K562 (cell line): ENCODE results near the gene ECT2. TPM values are rescaled to one million over a fixed set of nuclear protein-coding genes. Genes with fewer than 3 reads are reported as not detected.

Source experiments
- ATAC-seq: fragments of 200-7000 bp; cut with Tn5 transposase; 3 replicates; pipeline ENCODE4 v1.9.1; 2020; ENCODE audit warnings: moderate library complexity
- BruUV-seq: library from RNA; stranded (reverse); fragments of 400-500 nt; replicated peaks from 2 replicates; lab custom pipeline; 2021; lab: Mats Ljungman, UMichigan
- CTCF ChIA-PET: fragments of 300-600 bp; formaldehyde crosslinking; extraction: SDS; loops from one replicate; lab custom pipeline; 2021; ENCODE audit warnings: low intra/inter-chr PET ratio; lab: Yijun Ruan, JAX
- POLR2A ChIA-PET: fragments of 300-600, 350-650 bp; sonication (Branson Sonifier 250); formaldehyde crosslinking; extraction: SDS; loops from one replicate; lab custom pipeline; 2021; ENCODE audit warnings: antibody characterized with exemption, inconsistent platforms; lab: Yijun Ruan, JAX
- DNase-seq, 4 experiments: peaks; one replicate each; pipeline versions ENCODE4 v3.0.0 to v3.0.0-alpha.2; 2011 to 2018; ENCODE audit warnings: low spot score in 3 of 4, mixed read lengths in 3 of 4; ENCODE audit errors: extremely low read depth in 1 of 4
- FAIRE-seq: peaks from 2 replicates; lab custom pipeline; 2011; peaks lifted over from hg19 to GRCh38; lab: Jason Lieb, UNC
- H2AFZ ChIP-seq: 2 replicates; pipeline ENCODE4 v1.6.0; 2011; ENCODE audit warnings: low read depth, low read length, control low read depth, inconsistent platforms
- H3K27ac ChIP-seq: fragments of 200-600 bp; 3 replicates; pipeline ENCODE4 v1.8.0; 2011; ENCODE audit warnings: low read depth, mild to moderate bottlenecking, control low read depth, inconsistent platforms, low read length, moderate library complexity, mixed read lengths; ENCODE audit errors: extremely low read depth
- H3K27me3 ChIP-seq, 2 experiments: fragments of 300-600 bp in 1 of 2; 2 replicates in 1 of 2; 3 replicates in 1 of 2; pipeline versions ENCODE4 v1.6.0 to v1.8.0; 2011; ENCODE audit warnings: inconsistent platforms in 2 of 2, low read length in 2 of 2, mild to moderate bottlenecking in 1 of 2, mixed read lengths in 1 of 2, moderate library complexity in 1 of 2; ENCODE audit not compliant: control insufficient read depth in 2 of 2, insufficient read depth in 2 of 2
- H3K36me3 ChIP-seq: fragments of 300-600 bp; 3 replicates; pipeline ENCODE4 v1.8.0; 2011; ENCODE audit warnings: mild to moderate bottlenecking, low read length, inconsistent platforms; ENCODE audit not compliant: control insufficient read depth, insufficient read depth
- H3K4me1 ChIP-seq, 2 experiments: fragments of 200-600 bp in 1 of 2; replicated peaks in 1 of 2; 2 replicates in 1 of 2; 3 replicates in 1 of 2; pipeline versions ENCODE4 v1.5.1 to v1.8.0; 2011; ENCODE audit warnings: inconsistent platforms in 2 of 2, low read length in 2 of 2, mild to moderate bottlenecking in 1 of 2, mixed read lengths in 1 of 2, moderate library complexity in 1 of 2; ENCODE audit not compliant: control insufficient read depth in 2 of 2, insufficient read depth in 2 of 2
- H3K4me2 ChIP-seq: 2 replicates; pipeline ENCODE4 v1.6.1; 2011; ENCODE audit warnings: low read length, control low read depth, inconsistent platforms, mixed read lengths; ENCODE audit not compliant: insufficient read depth
- H3K4me3 ChIP-seq: fragments of 200-600 bp; sonication (generic), shearing (Covaris generic); 2 replicates; pipeline ENCODE4 v1.5.1; 2016; ENCODE audit warnings: control low read depth, inconsistent platforms
- H3K79me2 ChIP-seq: fragments of 200-600 bp; 3 replicates; pipeline ENCODE4 v1.8.0; 2011; ENCODE audit warnings: low read length, inconsistent platforms; ENCODE audit not compliant: control insufficient read depth, insufficient read depth
- H3K9ac ChIP-seq, 2 experiments: 2 replicates each; pipeline versions ENCODE4 v1.6.0 to v1.6.1; 2011; ENCODE audit warnings: low read depth in 2 of 2, low read length in 2 of 2, control low read depth in 1 of 2, inconsistent platforms in 1 of 2, mild to moderate bottlenecking in 1 of 2, mixed read lengths in 1 of 2; ENCODE audit not compliant: insufficient read depth in 1 of 2
- H3K9me1 ChIP-seq: one replicate; pipeline ENCODE4 v1.6.0; 2011; ENCODE audit warnings: inconsistent platforms, mild to moderate bottlenecking, low read length, moderate library complexity; ENCODE audit not compliant: control insufficient read depth, insufficient read depth
- H3K9me3 ChIP-seq: replicated peaks from 2 replicates; pipeline ENCODE4 v1.5.1; 2011; ENCODE audit warnings: low read depth, low read length, inconsistent platforms; ENCODE audit not compliant: control insufficient read depth, insufficient read depth
- H4K20me1 ChIP-seq: replicated peaks from 2 replicates; pipeline ENCODE4 v1.6.1; 2011; ENCODE audit warnings: low read length, inconsistent platforms, mixed read lengths; ENCODE audit not compliant: control insufficient read depth, insufficient read depth
- CUX1 ChIP-seq: fragments of 200-800 bp; sonication (Bioruptor generic); IDR thresholded peaks from 2 replicates; pipeline ENCODE4 v1.6.1; 2016; ENCODE audit warnings: missing genetic modification characterization, missing compliant biosample characterization
- HDAC2 ChIP-seq: fragments of 450-650 bp; IDR thresholded peaks from 2 replicates; pipeline ENCODE4 v1.6.1; 2016; ENCODE audit warnings: mild to moderate bottlenecking
- HLTF ChIP-seq: fragments of 450-650 bp; IDR thresholded peaks from 2 replicates; pipeline ENCODE4 v1.6.1; 2016
- KDM5B ChIP-seq: fragments of 200-600 bp; sonication (generic); IDR thresholded peaks from 2 replicates; pipeline ENCODE4 v1.6.1; 2012; ENCODE audit warnings: low read depth, mild to moderate bottlenecking, moderate library complexity, low read length, control low read depth, inconsistent platforms; ENCODE audit not compliant: insufficient replicate concordance
- MAFG ChIP-seq: fragments of 450-650 bp; conservative IDR thresholded peaks from 2 replicates; pipeline ENCODE4 v1.6.1; 2016; ENCODE audit warnings: missing genetic modification characterization, missing compliant biosample characterization
- NFIX ChIP-seq: fragments of 250-450 bp; sonication (Bioruptor Pico); IDR thresholded peaks from 2 replicates; pipeline ENCODE4 v1.4.0; 2020; ENCODE audit warnings: low read depth, mild to moderate bottlenecking, moderate library complexity
- PHF21A ChIP-seq: fragments of 450-650 bp; IDR thresholded peaks from 2 replicates; pipeline ENCODE4 v1.6.1; 2017; ENCODE audit warnings: low read depth, borderline replicate concordance
- SAFB ChIP-seq: fragments of 200-400 bp; formaldehyde crosslinking; IDR thresholded peaks from 2 replicates; pipeline ENCODE4 v1.6.1; 2017; ENCODE audit warnings: low read depth, low read length, borderline replicate concordance
- SNAPC5 ChIP-seq: fragments of 250-450 bp; sonication (Bioruptor Pico); IDR thresholded peaks from 2 replicates; pipeline ENCODE4 v1.8.0; 2021; ENCODE audit warnings: moderate library complexity, mild to moderate bottlenecking, inconsistent platforms
- TARDBP ChIP-seq: fragments of 450-650 bp; IDR thresholded peaks from 2 replicates; pipeline ENCODE4 v1.6.1; 2016
- TCF15 ChIP-seq: fragments of 250-450 bp; sonication (Bioruptor Pico); IDR thresholded peaks from 2 replicates; pipeline ENCODE4 v1.8.0; 2022; ENCODE audit warnings: moderate library complexity, mild to moderate bottlenecking, inconsistent platforms
- ZBTB7A ChIP-seq: IDR thresholded peaks from 2 replicates; pipeline ENCODE4 v1.6.1; 2011; ENCODE audit warnings: low read depth, mild to moderate bottlenecking, low read length, moderate library complexity, borderline replicate concordance; ENCODE audit not compliant: control insufficient read depth
- ZNF175 ChIP-seq: fragments of 200-800 bp; sonication (Bioruptor generic); IDR thresholded peaks from 2 replicates; pipeline ENCODE4 v1.6.1; 2016; ENCODE audit warnings: low read depth, mild to moderate bottlenecking, missing genetic modification characterization, missing compliant biosample characterization
- ZNF24 ChIP-seq: fragments of 450-650 bp; IDR thresholded peaks from 2 replicates; pipeline ENCODE4 v1.6.1; 2016
- ZNF699 ChIP-seq: fragments of 250-450 bp; sonication (Bioruptor Pico); IDR thresholded peaks from 2 replicates; pipeline ENCODE4 v1.8.0; 2021; ENCODE audit warnings: mild to moderate bottlenecking, moderate library complexity; ENCODE audit not compliant: insufficient replicate concordance
- WGBS: fragments of 100-300 bp; shearing (Covaris generic); methylation state at CpG from one replicate; pipeline ENCODE4 v1.1.6; 2016; ENCODE audit warnings: low coverage, mixed read lengths; ENCODE audit not compliant: insufficient coverage; ENCODE audit errors: missing lambda C conversion rate; 5-methylcytosine and 5-hydroxymethylcytosine counted together
- in situ Hi-C: fragments of 300-500 bp; cut with MboI; formaldehyde crosslinking; loops from 4 replicates; pipeline ENCODE4 v1.15.0; 2018; ENCODE audit warnings: inconsistent platforms, mixed read lengths
- intact Hi-C: fragments of 100-400 bp; cut with micrococcal nuclease; formaldehyde crosslinking; loops from 2 replicates; pipeline ENCODE4 v1.14.2; 2022
- polyA plus RNA-seq, 8 experiments: library from polyadenylated mRNA; depleted of rRNA in 4 of 8; stranded (reverse) in 5 of 8; unstranded in 3 of 8; fragments of >200 nt; fragmentation: Nextera tagmentation in 2 of 8; fragmentation: Illumina TruSeq in 1 of 8; extraction: Ambion mirVana in 2 of 8; extraction: Trizol in 1 of 8; gene quantifications; 2 replicates each; pipeline versions ENCODE4 v1.2.1 to v1.2.3, GENCODE V29; 2011 to 2014; ENCODE audit warnings: inconsistent platforms in 1 of 8, missing spikeins in 1 of 8
- total RNA-seq, 7 experiments: library from RNA; depleted of rRNA in 6 of 7; stranded (reverse); fragments of >200 nt in 6 of 7; fragmentation: Illumina TruSeq in 2 of 7; extraction: Trizol in 2 of 7; gene quantifications; 2 replicates each; pipeline versions ENCODE4 v1.2.1 to v1.2.3, GENCODE V29; 2011 to 2021; ENCODE audit warnings: low replicate concordance in 1 of 7
- TF ChIP-seq, protein P1 (sequence below): fragments of 450-650 bp; IDR thresholded peaks from 2 replicates; pipeline ENCODE4 v1.7.1; 2018; ENCODE audit warnings: mild to moderate bottlenecking, low read depth; ENCODE audit not compliant: partially characterized antibody

The ECT2 gene
- total and polyA plus RNA-seq, 9 of the 15 experiments (the other 6 are each of a cell fraction or from before 2014, with no cell fraction given) = 19.0 to 53.0 (median 36.5) TPM

- Histone ChIP-seq H3K9me3 (no peaks in the 10 kb centered on the region), H3K9ac (no peak overlapping the region), H3K36me3 (peaks cover 35% of the 10 kb centered on the region; the same call in 2 of the 3 replicates), H3K4me1 (no peaks in the 10 kb centered on the region), H4K20me1 (no peaks in the 10 kb centered on the region), H3K27ac (no peak overlapping the region), H2AFZ (no peak overlapping the region), H3K4me2 (no peak overlapping the region), H3K9me1 (no peaks in the 10 kb centered on the region), H3K27me3 (no peaks in the 10 kb centered on the region), H3K4me3 (no peak overlapping the region), H3K79me2 (no peaks in the 10 kb centered on the region)
- ChIA-PET CTCF (no interaction called here), POLR2A (no interaction called here)
- 44% methylated on average over 2 of the region's 2 CpGs for WGBS
- no peak for ATAC-seq
- BruUV-seq = no TSS peak
- DNase-seq = no peak
- no peak for FAIRE-seq
- in situ Hi-C loops (no loop called here), intact Hi-C loops (no loop called here)
- TF ChIP-seq SAFB (no peak), ZNF24 (no peak), ZNF699 (no peak), MAFG (tag) (no peak), PHF21A (no peak), SNAPC5 (CRISPR knock-in tag) (no peak), NFIX (CRISPR knock-in tag) (no peak), CUX1 (no peak), ZNF175 (no peak), HDAC2 (no peak), HLTF (no peak), ZBTB7A (no peak), KDM5B (no peak), TCF15 (CRISPR knock-in tag) (no peak), TARDBP (no peak)
- TF ChIP-seq, protein P1, sequence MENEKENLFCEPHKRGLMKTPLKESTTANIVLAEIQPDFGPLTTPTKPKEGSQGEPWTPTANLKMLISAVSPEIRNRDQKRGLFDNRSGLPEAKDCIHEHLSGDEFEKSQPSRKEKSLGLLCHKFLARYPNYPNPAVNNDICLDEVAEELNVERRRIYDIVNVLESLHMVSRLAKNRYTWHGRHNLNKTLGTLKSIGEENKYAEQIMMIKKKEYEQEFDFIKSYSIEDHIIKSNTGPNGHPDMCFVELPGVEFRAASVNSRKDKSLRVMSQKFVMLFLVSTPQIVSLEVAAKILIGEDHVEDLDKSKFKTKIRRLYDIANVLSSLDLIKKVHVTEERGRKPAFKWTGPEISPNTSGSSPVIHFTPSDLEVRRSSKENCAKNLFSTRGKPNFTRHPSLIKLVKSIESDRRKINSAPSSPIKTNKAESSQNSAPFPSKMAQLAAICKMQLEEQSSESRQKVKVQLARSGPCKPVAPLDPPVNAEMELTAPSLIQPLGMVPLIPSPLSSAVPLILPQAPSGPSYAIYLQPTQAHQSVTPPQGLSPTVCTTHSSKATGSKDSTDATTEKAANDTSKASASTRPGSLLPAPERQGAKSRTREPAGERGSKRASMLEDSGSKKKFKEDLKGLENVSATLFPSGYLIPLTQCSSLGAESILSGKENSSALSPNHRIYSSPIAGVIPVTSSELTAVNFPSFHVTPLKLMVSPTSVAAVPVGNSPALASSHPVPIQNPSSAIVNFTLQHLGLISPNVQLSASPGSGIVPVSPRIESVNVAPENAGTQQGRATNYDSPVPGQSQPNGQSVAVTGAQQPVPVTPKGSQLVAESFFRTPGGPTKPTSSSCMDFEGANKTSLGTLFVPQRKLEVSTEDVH = no peak
These were observed 70.0 kb downstream of the ECT2 start for GRCh38 chr3:172820492-172820891.
